Smooth muscle cell (in vitro differentiated cells): ENCODE results near the gene CD247. TPM values are rescaled to one million over a fixed set of nuclear protein-coding genes. Genes with fewer than 3 reads are reported as not detected.
A peak's percentile ranks its signal among the peaks of the same experiment; 100 is the strongest.

ENCODE experiments used
- DNase-seq: peaks from one replicate; lab custom pipeline; 2025; ENCODE audit not compliant: unreplicated experiment; lab: John Stamatoyannopoulos, UW
- H2AFZ ChIP-seq: fragments of 200-600 bp; sonication (generic); 2 replicates; pipeline ENCODE4 v1.6.0; 2016; ENCODE audit warnings: antibody characterized with exemption, low read depth, mild to moderate bottlenecking
- H3F3A ChIP-seq: fragments of 200-600 bp; sonication (generic); 2 replicates; pipeline ENCODE4 v1.6.0; 2017; ENCODE audit warnings: antibody characterized with exemption, low read depth
- H3K27ac ChIP-seq: fragments of 200-600 bp; sonication (generic); 2 replicates; pipeline ENCODE4 v1.5.1; 2016; ENCODE audit warnings: low read depth, mild to moderate bottlenecking
- H3K27me3 ChIP-seq: fragments of 200-600 bp; sonication (generic); 2 replicates; pipeline ENCODE4 v1.6.1; 2016; ENCODE audit warnings: low read depth, mild to moderate bottlenecking
- H3K36me3 ChIP-seq: fragments of 200-600 bp; sonication (generic); 2 replicates; pipeline ENCODE4 v1.5.1; 2016; ENCODE audit warnings: low read depth
- H3K4me1 ChIP-seq: fragments of 200-600 bp; sonication (generic); 2 replicates; pipeline ENCODE4 v1.5.1; 2016; ENCODE audit warnings: low read depth
- H3K4me2 ChIP-seq: fragments of 200-600 bp; sonication (generic); 2 replicates; pipeline ENCODE4 v1.6.0; 2016; ENCODE audit warnings: mild to moderate bottlenecking
- H3K4me3 ChIP-seq: fragments of 200-600 bp; sonication (generic); 2 replicates; pipeline ENCODE4 v1.5.1; 2016; ENCODE audit warnings: mild to moderate bottlenecking
- H3K79me2 ChIP-seq: fragments of 200-600 bp; sonication (generic); 2 replicates; pipeline ENCODE4 v1.6.0; 2016; ENCODE audit warnings: low read depth, mild to moderate bottlenecking
- H3K9ac ChIP-seq: fragments of 200-600 bp; sonication (generic); 2 replicates; pipeline ENCODE4 v1.6.0; 2016; ENCODE audit warnings: low read depth
- H3K9me3 ChIP-seq: fragments of 200-600 bp; sonication (generic); replicated peaks from 2 replicates; pipeline ENCODE4 v1.5.1; 2016; ENCODE audit warnings: low read depth
- H4K20me1 ChIP-seq: fragments of 200-600 bp; sonication (generic); 2 replicates; pipeline ENCODE4 v1.6.0; 2016; ENCODE audit warnings: low read depth
- CTCF ChIP-seq: fragments of 200-600 bp; sonication (generic); IDR thresholded peaks from 2 replicates; pipeline ENCODE4 v1.5.1; 2017; ENCODE audit warnings: borderline replicate concordance, mild to moderate bottlenecking, antibody characterized with exemption; ENCODE audit not compliant: insufficient read depth, poor library complexity, severe bottlenecking
- WGBS: methylation state at CpG from one replicate; pipeline ENCODE4 v1.1.7; 2016; ENCODE audit warnings: low lambda C conversion rate; 5-methylcytosine and 5-hydroxymethylcytosine counted together
- polyA plus RNA-seq: library from polyadenylated mRNA; unstranded; fragments of >200 nt; fragmentation: Nextera tagmentation; extraction: Ambion mirVana; gene quantifications from 2 replicates; pipeline ENCODE4 v1.2.1, GENCODE V29; 2016
- total RNA-seq: library from RNA; depleted of rRNA; stranded (reverse); fragments of >200 nt; gene quantifications from 2 replicates; pipeline ENCODE4 v1.2.3, GENCODE V29; 2014

Gene CD247
- total and polyA plus RNA-seq, 2 experiments from 2014 or later: 0.13 TPM; not detected in 1

- Histone ChIP-seq H3K4me2 (no peak overlapping the region), H3K36me3 (no peaks in the 10 kb centered on the region), H3K27me3 (no peaks in the 10 kb centered on the region), H4K20me1 (no peaks in the 10 kb centered on the region), H3K27ac (no peak overlapping the region), H3K4me3 (no peak overlapping the region), H3K9ac (no peak overlapping the region), H3K9me3 (no peaks in the 10 kb centered on the region), H3K79me2 (no peaks in the 10 kb centered on the region), H3K4me1 (no peaks in the 10 kb centered on the region), H3F3A (no peaks in the 10 kb centered on the region), H2AFZ (no peak overlapping the region)
- TF ChIP-seq CTCF: no peak
- no peak for DNase-seq
Measured at GRCh38 chr1:167541003-167541402, 22.7 kb upstream of the CD247 start.

- DNase-seq: no peak
- Histone ChIP-seq H2AFZ (no peak overlapping the region), H3K4me1 (peaks cover under 1% of the 10 kb centered on the region), H4K20me1 (no peaks in the 10 kb centered on the region), H3K9me3 (no peaks in the 10 kb centered on the region), H3K4me2 (no peak overlapping the region), H3K27me3 (no peaks in the 10 kb centered on the region), H3K36me3 (no peaks in the 10 kb centered on the region), H3F3A (no peaks in the 10 kb centered on the region), H3K27ac (no peak overlapping the region), H3K9ac (no peak overlapping the region), H3K4me3 (no peak overlapping the region), H3K79me2 (no peaks in the 10 kb centered on the region)
- 65% methylated on average over 5 of the region's 5 CpGs for WGBS
- TF ChIP-seq CTCF: no peak
Measured at GRCh38 chr1:167538657-167539056, 20.3 kb upstream of the CD247 start.

- H3K36me3 ChIP-seq: no peaks in the 10 kb centered on the region
- H3K27ac ChIP-seq: no peak overlapping the region
- no peaks in the 10 kb centered on the region for H3F3A ChIP-seq
- peak; percentile 85 for TF ChIP-seq CTCF
- WGBS: 9% methylated on average over 8 of the region's 8 CpGs
- no peaks in the 10 kb centered on the region for H4K20me1 ChIP-seq
- no peaks in the 10 kb centered on the region for H3K27me3 ChIP-seq
- no peak overlapping the region for H2AFZ ChIP-seq
- H3K4me2 ChIP-seq: no peak overlapping the region
- DNase-seq: peak; percentile 12
- H3K9me3 ChIP-seq: no peaks in the 10 kb centered on the region
- no peak overlapping the region for H3K9ac ChIP-seq
- no peak overlapping the region for H3K4me3 ChIP-seq
- H3K4me1 ChIP-seq: peaks cover 4% of the 10 kb centered on the region
- H3K79me2 ChIP-seq: no peaks in the 10 kb centered on the region
Measured at GRCh38 chr1:167533851-167534300, 15.5 kb upstream of the CD247 start.

- H3K79me2 ChIP-seq: no peaks in the 10 kb centered on the region
- TF ChIP-seq CTCF: no peak
- peaks cover 4% of the 10 kb centered on the region for H3K4me1 ChIP-seq
- H3F3A ChIP-seq: no peaks in the 10 kb centered on the region
- H3K27me3 ChIP-seq: no peaks in the 10 kb centered on the region
- no peak overlapping the region for H3K4me3 ChIP-seq
- WGBS: 82% methylated on average over 6 of the region's 6 CpGs
- H3K4me2 ChIP-seq: no peak overlapping the region
- H3K27ac ChIP-seq: no peak overlapping the region
- H3K36me3 ChIP-seq: no peaks in the 10 kb centered on the region
- no peak for DNase-seq
- no peak overlapping the region for H2AFZ ChIP-seq
- no peaks in the 10 kb centered on the region for H4K20me1 ChIP-seq
- H3K9me3 ChIP-seq: no peaks in the 10 kb centered on the region
- no peak overlapping the region for H3K9ac ChIP-seq
Measured at GRCh38 chr1:167532964-167533824, 14.9 kb upstream of the CD247 start.
